DMS153 treated with DMSO at 0.1 percent for 48 hours (cell line): Measurements from ENCODE around the gene MKLN1.
"Not testable (repeated sequence)": the region's sequence is repeated elsewhere in the genome, so short reads cannot be mapped to it uniquely, and the experiment has no call there.

Source experiments
- DNase-seq: peaks from one replicate; lab custom pipeline; 2025; ENCODE audit not compliant: unreplicated experiment; lab: John Stamatoyannopoulos, UW

Gene MKLN1

GRCh38 chr7:131327626-131328376 lies at the start of gene MKLN1:
Gene MKLN1, plus strand, starts transcription at chr7:131327876. Its CDS starts 24 bp downstream, at chr7:131327900.
- DNase-seq = peak; percentile 85

GRCh38 chr7:131279044-131279443 lies 48.6 kb upstream of the MKLN1 start:
- no peak for DNase-seq

GRCh38 chr7:131281266-131282048 lies 46.2 kb upstream of the MKLN1 start:
- no peak for DNase-seq

- DNase-seq = no peak
Measured at GRCh38 chr7:131284702-131285419, 42.8 kb upstream of the MKLN1 start.

- no peak for DNase-seq
Measured at GRCh38 chr7:131285556-131285955, 42.1 kb upstream of the MKLN1 start.

GRCh38 chr7:131288450-131288849 lies 39.2 kb upstream of the MKLN1 start:
- DNase-seq = no peak

- DNase-seq = no peak
Measured at GRCh38 chr7:131289051-131289450, 38.6 kb upstream of the MKLN1 start.

GRCh38 chr7:131292141-131292905 lies 35.4 kb upstream of the MKLN1 start:
- DNase-seq = no peak

- no peak for DNase-seq
Measured at GRCh38 chr7:131293018-131293417, 34.7 kb upstream of the MKLN1 start.

- DNase-seq = no peak
Measured at GRCh38 chr7:131294553-131294952, 33.1 kb upstream of the MKLN1 start.

- DNase-seq = no peak
Measured at GRCh38 chr7:131298608-131298992, 29.1 kb upstream of the MKLN1 start.

GRCh38 chr7:131299074-131299473 lies 28.6 kb upstream of the MKLN1 start:
- DNase-seq = no peak

- DNase-seq = no peak
Measured at GRCh38 chr7:131300078-131300477, 27.6 kb upstream of the MKLN1 start.

GRCh38 chr7:131300572-131301466 lies 26.9 kb upstream of the MKLN1 start:
- DNase-seq = no peak

- no peak for DNase-seq
Measured at GRCh38 chr7:131302446-131302845, 25.2 kb upstream of the MKLN1 start.

GRCh38 chr7:131302876-131303707 lies 24.6 kb upstream of the MKLN1 start:
- DNase-seq = no peak

- no peak for DNase-seq
Measured at GRCh38 chr7:131305152-131305551, 22.5 kb upstream of the MKLN1 start.

GRCh38 chr7:131306041-131306440 lies 21.6 kb upstream of the MKLN1 start:
- DNase-seq = not testable (repeated sequence)

- no peak for DNase-seq
Measured at GRCh38 chr7:131306777-131307176, 20.9 kb upstream of the MKLN1 start.
